Mucosa of gallbladder (tissue), 1 donor: ENCODE measurements around the gene SDF2. TPM values are rescaled to one million over a fixed set of nuclear protein-coding genes. Genes with fewer than 3 reads are reported as not detected.

Experiments
- total RNA-seq: library from RNA; stranded (reverse); gene quantifications from one replicate; pipeline ENCODE4 v1.2.1, GENCODE V29; 2021
- donor health status: DM: no; HTN: no; CAD: no.

The SDF2 gene
- total RNA-seq, 1 donor from 2014 or later: 73.4 TPM

Other genes with a start within 250 kb of the SDF2 start
- 55.0 TPM for gene SLC13A2, start 188.3 kb downstream of the SDF2 start, total RNA-seq
- 0.06 TPM for gene FOXN1, start 155.6 kb downstream of the SDF2 start, total RNA-seq
- gene UNC119, start 109.3 kb downstream of the SDF2 start, total RNA-seq: 44.0 TPM
- 65.9 TPM for gene PIGS, start 90.4 kb downstream of the SDF2 start, total RNA-seq
- gene ALDOC, start 85.0 kb downstream of the SDF2 start, total RNA-seq: 39.8 TPM
- 6.4 TPM for gene SPAG5, start 62.9 kb downstream of the SDF2 start, total RNA-seq
- 9.0 TPM for gene RSKR, start 47.7 kb downstream of the SDF2 start, total RNA-seq
- 161 TPM for gene BLTP2, start 16.7 kb downstream of the SDF2 start, total RNA-seq
- gene SUPT6H, start 299 bp upstream of the SDF2 start, total RNA-seq: 59.8 TPM
- 4.5 TPM for gene PROCA1, start 50.0 kb upstream of the SDF2 start, total RNA-seq
- gene RAB34, start 56.0 kb upstream of the SDF2 start, total RNA-seq: 70.2 TPM
- gene RPL23A, start 58.1 kb upstream of the SDF2 start, total RNA-seq: 1,157 TPM
- gene TLCD1, start 64.3 kb upstream of the SDF2 start, total RNA-seq: 6.3 TPM
- gene NEK8, start 66.9 kb upstream of the SDF2 start, total RNA-seq: 8.1 TPM
- 115 TPM for gene TRAF4, start 82.1 kb upstream of the SDF2 start, total RNA-seq
- 45.3 TPM for gene FAM222B, start 180.9 kb upstream of the SDF2 start, total RNA-seq
- gene ERAL1, start 193.1 kb upstream of the SDF2 start, total RNA-seq: 33.6 TPM
- 113 TPM for gene FLOT2, start 235.8 kb upstream of the SDF2 start, total RNA-seq
- 10.9 TPM for gene DHRS13, start 241.2 kb upstream of the SDF2 start, total RNA-seq